GM19467 (cell line): Measurements from ENCODE around the gene GCSAML.

Source experiments
- ATAC-seq: cut with Tn5 transposase; IDR thresholded peaks from one replicate; pipeline ENCODE4 v1.9.1; 2021; ENCODE audit warnings: mild to moderate bottlenecking, moderate library complexity; ENCODE audit not compliant: unreplicated experiment

GCSAML gene

DNA sequence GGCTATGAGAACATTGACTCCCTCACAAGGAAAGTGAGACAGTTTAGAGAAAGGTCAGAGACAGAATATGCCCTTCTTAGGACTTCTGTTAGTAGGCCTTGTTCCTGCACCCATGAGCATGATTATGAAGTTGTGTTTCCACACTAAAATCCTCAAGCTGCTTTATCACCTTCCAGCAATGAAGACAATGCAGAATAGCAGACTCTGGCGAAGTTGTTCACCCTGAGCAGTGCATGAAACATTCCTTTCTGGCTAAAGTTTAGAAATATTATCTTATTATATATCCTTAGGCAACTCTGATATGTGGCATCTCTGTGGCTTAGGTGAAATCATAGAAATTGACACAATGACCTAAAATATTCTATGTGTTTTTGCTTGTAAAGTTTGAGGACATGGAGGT is 25.3 kb downstream of the GCSAML start:
- ATAC-seq: no peak

DNA sequence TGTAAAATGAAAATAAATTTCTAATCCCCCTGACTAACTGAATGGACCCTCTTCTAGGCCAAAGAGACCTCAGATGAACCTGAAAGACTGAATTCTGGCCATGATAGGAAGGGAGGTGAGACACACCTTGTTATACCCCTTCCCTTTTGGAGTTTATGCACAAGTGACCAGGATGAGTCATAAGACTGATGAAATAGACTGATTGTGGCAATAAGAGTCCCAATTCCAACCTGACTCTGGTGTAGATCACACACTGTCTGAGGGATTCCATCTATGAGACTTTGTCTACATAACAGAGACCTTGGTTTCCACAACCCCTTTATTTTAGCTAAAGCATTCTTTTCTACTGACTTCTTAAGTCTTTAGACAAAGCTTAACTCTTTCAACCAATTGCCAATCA is 25.7 kb downstream of the GCSAML start:
- no peak for ATAC-seq

- no peak for ATAC-seq
Observed at GRCh38 chr1:247576514-247576913, 27.6 kb downstream of the GCSAML start.

GRCh38 chr1:247578946-247579460 is 30.1 kb downstream of the GCSAML start:
- no peak for ATAC-seq

DNA sequence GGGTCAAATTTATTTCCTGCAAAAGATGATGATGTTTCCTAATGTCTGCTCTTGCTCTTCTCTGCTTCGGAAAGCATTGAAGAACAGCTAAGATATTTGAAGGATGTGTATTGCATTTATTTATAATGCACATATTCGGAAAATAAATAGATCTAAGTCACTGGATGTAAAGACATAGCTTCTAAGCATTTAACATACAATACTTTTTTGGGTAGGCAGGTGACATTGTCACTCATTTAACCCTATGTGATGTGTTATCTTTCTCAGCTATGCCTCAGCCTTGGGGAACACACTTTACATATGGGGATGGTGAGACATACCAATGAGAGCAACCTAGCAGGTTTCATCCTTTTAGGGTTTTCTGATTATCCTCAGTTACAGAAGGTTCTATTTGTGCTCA is 39.1 kb downstream of the GCSAML start, which contains the start of gene OR2G2:
Gene OR2G2, plus strand, starts transcription at position 301 of the 400 bp plus-strand sequence. Its CDS starts 0 bp downstream, at position 301.
- no peak for ATAC-seq

DNA sequence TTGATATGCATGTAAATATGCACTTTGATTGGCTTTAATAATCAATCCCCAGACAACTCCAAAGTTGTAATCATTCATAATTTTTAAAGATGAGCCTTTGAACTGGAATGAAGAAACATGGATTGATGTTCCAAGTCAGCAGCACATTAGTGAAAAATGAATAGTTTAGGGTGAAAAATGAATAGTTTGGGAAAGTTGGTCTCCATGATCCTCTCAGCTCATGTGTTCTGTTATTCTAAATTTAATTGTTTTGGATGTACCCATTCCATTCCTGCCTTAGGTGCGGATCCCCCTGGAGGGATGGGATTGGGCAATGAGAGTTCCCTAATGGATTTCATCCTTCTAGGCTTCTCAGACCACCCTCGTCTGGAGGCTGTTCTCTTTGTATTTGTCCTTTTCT is 56.4 kb downstream of the GCSAML start, which contains the start of gene OR2G3:
Gene OR2G3, plus strand, starts transcription at position 301 of the 400 bp plus-strand sequence. Its CDS starts 0 bp downstream, at position 301.
- ATAC-seq: no peak

- ATAC-seq: no peak
Observed at GRCh38 chr1:247613405-247613804, 64.5 kb downstream of the GCSAML start.

GRCh38 chr1:247614625-247615024 is 65.7 kb downstream of the GCSAML start:
- no peak for ATAC-seq
